ENCODE measurements around the gene SASH3. TPM values are rescaled to one million over a fixed set of nuclear protein-coding genes. Genes with fewer than 3 reads are reported as not detected.
A peak's percentile ranks its signal among the peaks of the same experiment; 100 is the strongest.

The SASH3 gene
- total and polyA plus RNA-seq, 2 donors from 2014 or later = 1.9 to 18.3 TPM

DNA sequence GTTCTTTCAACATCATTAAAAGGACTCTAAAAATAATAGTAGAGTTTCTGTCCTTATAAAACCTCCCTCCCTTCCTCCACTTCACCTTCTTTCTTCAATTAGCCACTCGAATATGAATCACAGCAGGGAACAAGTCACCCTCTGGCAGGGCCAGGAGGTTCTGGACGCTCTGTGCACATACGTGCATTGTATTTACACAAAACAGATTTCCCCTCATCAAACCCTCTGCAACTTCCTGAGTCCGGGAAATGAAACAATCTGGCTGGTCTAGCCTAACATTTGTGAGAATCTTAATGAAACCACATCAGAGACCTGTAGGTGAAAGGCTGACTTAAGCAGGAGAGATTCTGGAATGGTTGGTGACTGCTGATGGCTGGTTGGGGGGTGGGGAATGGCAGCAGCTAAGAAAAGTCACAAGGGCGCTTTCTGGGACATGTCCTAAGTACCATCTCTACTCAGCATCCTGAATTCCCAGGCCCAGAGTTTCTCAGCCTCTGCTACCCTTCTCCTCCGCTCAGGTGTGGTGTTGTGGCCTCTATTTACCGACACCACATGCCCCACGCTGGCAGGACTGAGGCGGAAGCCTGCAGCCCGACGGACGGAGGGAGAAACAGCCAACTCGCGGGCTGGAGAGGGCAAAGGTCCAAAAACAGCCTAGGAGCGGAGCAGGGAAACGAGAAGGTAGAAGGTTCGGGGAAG is 62.9 kb downstream of the SASH3 start:
- peak overlapping the region; percentile 59 to 84 (median 60) for H3K4me3 ChIP-seq (ENCODE audit: low read length in 3 of 3)
- intact Hi-C loops (cut with DNase I) = no loop called here
- peaks cover 0 to 11% (median 0%) of the 10 kb centered on the region in 3 donors for H3K36me3 ChIP-seq (ENCODE audit: control insufficient read depth in 2 of 3, insufficient read depth in 3 of 3, low read length in 3 of 3)
- peak in 1 of 5 donors; percentile 21 for DNase-seq
- peak overlapping the region in 2 of 3 donors; percentile 27 to 46 for H3K9ac ChIP-seq (ENCODE audit: low read length in 3 of 3)
- no peaks in the 10 kb centered on the region for H3K9me3 ChIP-seq (ENCODE audit: control insufficient read depth in 2 of 3, insufficient read depth in 1 of 3, low read length in 3 of 3)
- H3K27me3 ChIP-seq (ENCODE audit: control insufficient read depth, insufficient read depth, low read length) = no peaks in the 10 kb centered on the region
- peak overlapping the region; percentile 11 to 81 for H3K27ac ChIP-seq (ENCODE audit: low read depth in 2 of 2, low read length in 2 of 2)
- H3K4me1 ChIP-seq (ENCODE audit: control insufficient read depth in 2 of 3, insufficient read depth in 2 of 3, low read depth in 1 of 3, low read length in 3 of 3) = peaks cover 0 to 8% (median 0%) of the 10 kb centered on the region in 3 donors
- no peak for FAIRE-seq
- TF ChIP-seq CTCF (IDR thresholded peaks at IDR 0.05; ENCODE audit: borderline replicate concordance, extremely low read depth, insufficient read depth) = no peak

DNA sequence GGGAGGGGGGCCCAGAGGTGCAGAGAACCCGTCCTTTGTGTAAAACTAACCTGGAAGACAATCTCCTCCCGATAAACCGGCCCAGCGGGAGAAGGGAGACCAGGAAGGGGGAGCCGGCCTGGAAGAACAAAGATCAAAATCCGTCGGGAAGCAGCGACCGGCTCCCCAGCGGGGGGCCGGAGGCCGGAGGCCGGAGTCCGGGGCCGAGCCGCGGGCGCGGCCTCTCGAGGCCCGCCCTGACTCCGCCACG is 63.4 kb downstream of the SASH3 start:
- H3K36me3 ChIP-seq (ENCODE audit: control insufficient read depth in 2 of 3, insufficient read depth in 3 of 3, low read length in 3 of 3) = peaks cover 0 to 11% (median 0%) of the 10 kb centered on the region in 3 donors
- H3K27me3 ChIP-seq (ENCODE audit: control insufficient read depth, insufficient read depth, low read length) = no peaks in the 10 kb centered on the region
- TF ChIP-seq CTCF (IDR thresholded peaks at IDR 0.05; ENCODE audit: borderline replicate concordance, extremely low read depth, insufficient read depth) = no peak
- intact Hi-C loops (cut with DNase I) = no loop called here
- no peaks in the 10 kb centered on the region for H3K9me3 ChIP-seq (ENCODE audit: control insufficient read depth in 2 of 3, insufficient read depth in 1 of 3, low read length in 3 of 3)
- H3K9ac ChIP-seq (ENCODE audit: low read length in 3 of 3) = peak overlapping the region in 2 of 3 donors; percentile 27 to 46
- peak overlapping the region; percentile 78 to 81 for H3K27ac ChIP-seq (ENCODE audit: low read depth in 2 of 2, low read length in 2 of 2)
- peak in 3 of 5 donors; percentile 14 to 43 (median 26) for DNase-seq
- FAIRE-seq = no peak
- H3K4me1 ChIP-seq (ENCODE audit: control insufficient read depth in 2 of 3, insufficient read depth in 2 of 3, low read depth in 1 of 3, low read length in 3 of 3) = peaks cover 0 to 8% (median 0%) of the 10 kb centered on the region in 3 donors
- H3K4me3 ChIP-seq (ENCODE audit: low read length in 3 of 3) = peak overlapping the region; percentile 59 to 84 (median 60)

DNA sequence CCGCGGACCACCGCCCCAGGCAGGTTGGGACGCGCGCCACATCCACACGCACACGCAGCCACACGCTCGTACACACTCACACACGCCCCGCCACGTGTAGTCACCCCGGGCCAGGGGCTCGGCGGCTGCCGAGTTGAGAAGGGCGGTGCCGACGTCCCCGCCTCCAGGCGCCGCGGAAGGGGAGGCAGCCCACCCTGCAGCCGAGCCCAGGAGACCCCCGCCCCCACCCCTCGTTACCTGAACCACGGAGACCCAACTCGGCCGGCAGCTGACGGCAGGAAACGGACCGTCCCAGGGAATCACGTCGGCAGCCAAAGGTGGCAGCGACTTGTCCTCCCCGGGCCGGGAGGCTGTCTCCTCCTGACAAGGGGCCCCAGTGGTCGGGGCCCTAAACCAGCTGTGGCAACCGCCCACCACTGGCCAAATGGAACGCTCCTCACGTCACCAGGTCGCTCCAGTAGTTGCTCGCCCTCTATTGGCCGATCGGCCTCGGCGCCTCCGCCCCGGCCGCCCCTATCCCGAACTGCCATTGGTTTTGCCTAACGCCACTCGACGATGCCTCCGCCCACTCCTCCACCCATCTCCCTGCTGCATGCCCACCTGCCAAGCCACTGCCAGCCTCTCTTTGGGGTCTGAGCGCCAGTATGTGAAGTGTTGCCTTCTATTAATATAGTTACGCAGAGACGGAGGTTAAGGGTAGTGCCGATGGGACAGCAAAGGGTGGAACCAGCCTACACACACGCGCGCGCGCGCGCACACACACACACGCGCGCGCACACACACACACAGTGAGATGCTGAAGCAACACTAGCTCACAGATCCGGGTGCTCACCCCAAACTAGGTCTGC is 63.9 kb downstream of the SASH3 start, which contains the start of gene ZDHHC9:
Gene ZDHHC9, minus strand, starts transcription at position 428 of the 848 bp plus-strand sequence. CDS start 1,941 bp downstream, outside the sequence.
- intact Hi-C loops (cut with DNase I) = no loop called here
- peaks cover 0 to 8% (median 0%) of the 10 kb centered on the region in 3 donors for H3K4me1 ChIP-seq (ENCODE audit: control insufficient read depth in 2 of 3, insufficient read depth in 2 of 3, low read depth in 1 of 3, low read length in 3 of 3)
- H3K27me3 ChIP-seq (ENCODE audit: control insufficient read depth, insufficient read depth, low read length) = no peaks in the 10 kb centered on the region
- peaks cover 0 to 11% (median 0%) of the 10 kb centered on the region in 3 donors for H3K36me3 ChIP-seq (ENCODE audit: control insufficient read depth in 2 of 3, insufficient read depth in 3 of 3, low read length in 3 of 3)
- peak within 1 kb of the TSS; percentile 78 to 81 for H3K27ac ChIP-seq (ENCODE audit: low read depth in 2 of 2, low read length in 2 of 2)
- DNase-seq = peak; percentile 92 to 94 (median 94)
- TF ChIP-seq CTCF (IDR thresholded peaks at IDR 0.05; ENCODE audit: borderline replicate concordance, extremely low read depth, insufficient read depth) = no peak
- H3K4me3 ChIP-seq (ENCODE audit: low read length in 3 of 3) = peak within 1 kb of the TSS; percentile 67 to 84 (median 78)
- FAIRE-seq = peak; percentile 46
- peak within 1 kb of the TSS in 2 of 3 donors; percentile 51 to 77 for H3K9ac ChIP-seq (ENCODE audit: low read length in 3 of 3)
- H3K9me3 ChIP-seq (ENCODE audit: control insufficient read depth in 2 of 3, insufficient read depth in 1 of 3, low read length in 3 of 3) = no peaks in the 10 kb centered on the region

Other genes with a start within 250 kb of the SASH3 start
- 20.0 TPM for gene OCRL, start 239.7 kb upstream of the SASH3 start, total RNA-seq
- 9.4 TPM for gene OCRL, start 239.7 kb upstream of the SASH3 start, polyA plus RNA-seq (ENCODE audit: insufficient read depth, low read depth, low replicate concordance)
- gene APLN, start 125.0 kb upstream of the SASH3 start, total RNA-seq = 0.31 TPM
- gene APLN, start 125.0 kb upstream of the SASH3 start, polyA plus RNA-seq (ENCODE audit: insufficient read depth, low read depth, low replicate concordance) = 9.9 TPM
- 2.0 TPM for gene XPNPEP2, start 41.0 kb upstream of the SASH3 start, total RNA-seq
- 78.6 TPM for gene XPNPEP2, start 41.0 kb upstream of the SASH3 start, polyA plus RNA-seq (ENCODE audit: insufficient read depth, low read depth, low replicate concordance)
- 31.4 TPM for gene ZDHHC9, start 63.9 kb downstream of the SASH3 start, total RNA-seq
- 24.5 TPM for gene ZDHHC9, start 63.9 kb downstream of the SASH3 start, polyA plus RNA-seq (ENCODE audit: insufficient read depth, low read depth, low replicate concordance)
- 15.3 TPM for gene UTP14A, start 126.2 kb downstream of the SASH3 start, total RNA-seq
- 7.7 TPM for gene UTP14A, start 126.2 kb downstream of the SASH3 start, polyA plus RNA-seq (ENCODE audit: insufficient read depth, low read depth, low replicate concordance)
- 14.1 TPM for gene BCORL1, start 202.7 kb downstream of the SASH3 start, total RNA-seq
- 3.9 TPM for gene BCORL1, start 202.7 kb downstream of the SASH3 start, polyA plus RNA-seq (ENCODE audit: insufficient read depth, low read depth, low replicate concordance)